ENCODE results near the gene KCNJ6.
"Not testable (repeated sequence)": the region's sequence is repeated elsewhere in the genome, so short reads cannot be mapped to it uniquely, and the experiment has no call there.

The KCNJ6 gene

GRCh38 chr21:37591994-37592393, 324.3 kb downstream of the KCNJ6 start:
- not testable (repeated sequence) for H4K91ac ChIP-seq (ENCODE audit: low read length)

GRCh38 chr21:37590836-37591235, 325.4 kb downstream of the KCNJ6 start:
- DNase-seq; H3K79me1 ChIP-seq (replicated peaks; ENCODE audit: low read length, poor library complexity, severe bottlenecking): not testable (repeated sequence)
- 9% methylated on average over 6 of the region's 8 CpGs for WGBS

More at GRCh38 chr21:37591994-37592393, 324.3 kb downstream of the KCNJ6 start:
- H3K4me2 ChIP-seq (ENCODE audit: low read length, poor library complexity, severe bottlenecking); H2BK120ac ChIP-seq (ENCODE audit: low read depth, low read length); H2BK5ac ChIP-seq (ENCODE audit: low read depth, low read length, poor library complexity, severe bottlenecking); H3K14ac ChIP-seq (ENCODE audit: low read length in 2 of 2); H2BK12ac ChIP-seq (ENCODE audit: low read length in 2 of 2); H4K8ac ChIP-seq (ENCODE audit: low read length); H3K9me3 ChIP-seq (ENCODE audit: control insufficient read depth, low read length); H3K27ac ChIP-seq (ENCODE audit: low read length, poor library complexity, severe bottlenecking); H3K23ac ChIP-seq (ENCODE audit: low read length in 2 of 2); H2AFZ ChIP-seq (ENCODE audit: low read depth, low read length); H3K79me1 ChIP-seq (replicated peaks; ENCODE audit: low read length, poor library complexity, severe bottlenecking); H2BK15ac ChIP-seq (ENCODE audit: low read depth, poor library complexity, severe bottlenecking); H3K18ac ChIP-seq (ENCODE audit: low read depth in 1 of 2, low read length in 2 of 2); H3K36me3 ChIP-seq (ENCODE audit: control insufficient read depth in 1 of 2, insufficient read depth in 2 of 2, low read depth in 1 of 2, low read length in 2 of 2); H3K4me1 ChIP-seq (ENCODE audit: control insufficient read depth, insufficient read depth, low read depth, low read length); H2AK5ac ChIP-seq (ENCODE audit: low read length, severe bottlenecking); H3K9ac ChIP-seq (ENCODE audit: low read length); H3K4me3 ChIP-seq (ENCODE audit: insufficient read depth in 1 of 2, low read depth in 1 of 2, low read length in 2 of 2); H3K4ac ChIP-seq (ENCODE audit: low read depth in 1 of 2, low read length in 2 of 2); DNase-seq: not testable (repeated sequence)
- H3K27me3 ChIP-seq (ENCODE audit: control insufficient read depth in 1 of 2, insufficient read depth in 1 of 2, low read length in 2 of 2) = peaks cover 0 to 37% of the 10 kb centered on the region in 2 experiments
- WGBS = 42% methylated on average over 10 of the region's 12 CpGs

GRCh38 chr21:37588644-37589043, 327.6 kb downstream of the KCNJ6 start:
- not testable (repeated sequence) for H3K79me1 ChIP-seq (replicated peaks; ENCODE audit: low read length, poor library complexity, severe bottlenecking); H3K9me3 ChIP-seq (ENCODE audit: control insufficient read depth, low read length); H3K36me3 ChIP-seq (ENCODE audit: control insufficient read depth in 1 of 2, insufficient read depth in 2 of 2, low read depth in 1 of 2, low read length in 2 of 2); H2BK15ac ChIP-seq (ENCODE audit: low read depth, poor library complexity, severe bottlenecking); H2AFZ ChIP-seq (ENCODE audit: low read depth, low read length); H3K23ac ChIP-seq (ENCODE audit: low read length in 2 of 2); H2BK12ac ChIP-seq (ENCODE audit: low read length in 2 of 2); H3K4me3 ChIP-seq (ENCODE audit: insufficient read depth in 1 of 2, low read depth in 1 of 2, low read length in 2 of 2); H3K4ac ChIP-seq (ENCODE audit: low read depth in 1 of 2, low read length in 2 of 2); H3K18ac ChIP-seq (ENCODE audit: low read depth in 1 of 2, low read length in 2 of 2); H4K91ac ChIP-seq (ENCODE audit: low read length); H2BK5ac ChIP-seq (ENCODE audit: low read depth, low read length, poor library complexity, severe bottlenecking); H4K8ac ChIP-seq (ENCODE audit: low read length); H3K4me2 ChIP-seq (ENCODE audit: low read length, poor library complexity, severe bottlenecking); H3K14ac ChIP-seq (ENCODE audit: low read length in 2 of 2); H3K9ac ChIP-seq (ENCODE audit: low read length); H2AK5ac ChIP-seq (ENCODE audit: low read length, severe bottlenecking); H3K27ac ChIP-seq (ENCODE audit: low read length, poor library complexity, severe bottlenecking); H3K4me1 ChIP-seq (ENCODE audit: control insufficient read depth, insufficient read depth, low read depth, low read length); DNase-seq; H2BK120ac ChIP-seq (ENCODE audit: low read depth, low read length)
- H3K27me3 ChIP-seq (ENCODE audit: control insufficient read depth in 1 of 2, insufficient read depth in 1 of 2, low read length in 2 of 2) = peaks cover 0 to 14% of the 10 kb centered on the region in 2 experiments
- 88% methylated on average over 8 of the region's 8 CpGs for WGBS

More at GRCh38 chr21:37590836-37591235, 325.4 kb downstream of the KCNJ6 start:
- not testable (repeated sequence) for H3K36me3 ChIP-seq (ENCODE audit: control insufficient read depth in 1 of 2, insufficient read depth in 2 of 2, low read depth in 1 of 2, low read length in 2 of 2); H3K9ac ChIP-seq (ENCODE audit: low read length); H3K27ac ChIP-seq (ENCODE audit: low read length, poor library complexity, severe bottlenecking); H3K4me3 ChIP-seq (ENCODE audit: insufficient read depth in 1 of 2, low read depth in 1 of 2, low read length in 2 of 2); H3K4me1 ChIP-seq (ENCODE audit: control insufficient read depth, insufficient read depth, low read depth, low read length); H4K8ac ChIP-seq (ENCODE audit: low read length); H2BK15ac ChIP-seq (ENCODE audit: low read depth, poor library complexity, severe bottlenecking); H2AFZ ChIP-seq (ENCODE audit: low read depth, low read length); H2BK5ac ChIP-seq (ENCODE audit: low read depth, low read length, poor library complexity, severe bottlenecking); H2AK5ac ChIP-seq (ENCODE audit: low read length, severe bottlenecking); H3K23ac ChIP-seq (ENCODE audit: low read length in 2 of 2); H4K91ac ChIP-seq (ENCODE audit: low read length); H2BK120ac ChIP-seq (ENCODE audit: low read depth, low read length); H3K4ac ChIP-seq (ENCODE audit: low read depth in 1 of 2, low read length in 2 of 2); H3K14ac ChIP-seq (ENCODE audit: low read length in 2 of 2); H3K9me3 ChIP-seq (ENCODE audit: control insufficient read depth, low read length); H2BK12ac ChIP-seq (ENCODE audit: low read length in 2 of 2); H3K18ac ChIP-seq (ENCODE audit: low read depth in 1 of 2, low read length in 2 of 2); H3K4me2 ChIP-seq (ENCODE audit: low read length, poor library complexity, severe bottlenecking)
- H3K27me3 ChIP-seq (ENCODE audit: control insufficient read depth in 1 of 2, insufficient read depth in 1 of 2, low read length in 2 of 2) = peaks cover 0 to 35% of the 10 kb centered on the region in 2 experiments

GRCh38 chr21:37587635-37588177, 328.6 kb downstream of the KCNJ6 start:
- Histone ChIP-seq H2BK15ac (ENCODE audit: low read depth, poor library complexity, severe bottlenecking) (no peak overlapping the region), H3K27me3 (ENCODE audit: control insufficient read depth in 1 of 2, insufficient read depth in 1 of 2, low read length in 2 of 2) (peaks cover 0 to 6% of the 10 kb centered on the region in 2 experiments), H3K9me3 (ENCODE audit: control insufficient read depth, low read length) (no peaks in the 10 kb centered on the region), H2BK5ac (ENCODE audit: low read depth, low read length, poor library complexity, severe bottlenecking) (no peak overlapping the region), H3K36me3 (ENCODE audit: control insufficient read depth in 1 of 2, insufficient read depth in 2 of 2, low read depth in 1 of 2, low read length in 2 of 2) (no peaks in the 10 kb centered on the region), H3K27ac (ENCODE audit: low read length, poor library complexity, severe bottlenecking) (no peak overlapping the region), H3K4me3 (ENCODE audit: insufficient read depth in 1 of 2, low read depth in 1 of 2, low read length in 2 of 2) (no peak overlapping the region), H2AFZ (ENCODE audit: low read depth, low read length) (no peak overlapping the region), H3K9ac (ENCODE audit: low read length) (no peak overlapping the region), H2AK5ac (ENCODE audit: low read length, severe bottlenecking) (no peak overlapping the region), H3K4me1 (ENCODE audit: control insufficient read depth, insufficient read depth, low read depth, low read length) (no peaks in the 10 kb centered on the region), H4K91ac (ENCODE audit: low read length) (no peak overlapping the region), H3K14ac (ENCODE audit: low read length in 2 of 2) (no peak overlapping the region), H3K23ac (ENCODE audit: low read length in 2 of 2) (no peak overlapping the region), H2BK120ac (ENCODE audit: low read depth, low read length) (no peak overlapping the region), H3K18ac (ENCODE audit: low read depth in 1 of 2, low read length in 2 of 2) (no peak overlapping the region), H4K8ac (ENCODE audit: low read length) (no peak overlapping the region), H2BK12ac (ENCODE audit: low read length in 2 of 2) (no peak overlapping the region), H3K79me1 (replicated peaks; ENCODE audit: low read length, poor library complexity, severe bottlenecking) (no peaks in the 10 kb centered on the region), H3K4ac (ENCODE audit: low read depth in 1 of 2, low read length in 2 of 2) (no peak overlapping the region), H3K4me2 (ENCODE audit: low read length, poor library complexity, severe bottlenecking) (no peak overlapping the region)
- WGBS = 70% methylated on average over 5 of the region's 5 CpGs
- no peak for DNase-seq

Measured in mesenchymal stem cell (in vitro differentiated cells and primary cell).